ENCODE results near the gene NMNAT1. TPM values are rescaled to one million over a fixed set of nuclear protein-coding genes. Genes with fewer than 3 reads are reported as not detected.

Gene NMNAT1
- total RNA-seq, 2 donors from 2014 or later = 5.4 to 7.9 TPM

- DNase-seq = no peak
- Histone ChIP-seq H3K36me3 (ENCODE audit: control insufficient read depth, insufficient read depth, low read length) (no peaks in the 10 kb centered on the region), H3K27ac (ENCODE audit: low read depth, low read length) (no peak overlapping the region), H3K9ac (ENCODE audit: extremely low read depth, low read length, poor library complexity, severe bottlenecking) (no peak overlapping the region), H3K4me3 (ENCODE audit: low read length) (no peak overlapping the region), H3K4me1 (ENCODE audit: control insufficient read depth, insufficient read depth, low read length) (no peaks in the 10 kb centered on the region), H3K9me3 (ENCODE audit: control insufficient read depth, low read length) (no peaks in the 10 kb centered on the region), H3K27me3 (ENCODE audit: control insufficient read depth, insufficient read depth, low read length, poor library complexity, severe bottlenecking) (no peaks in the 10 kb centered on the region)
- Mint-ChIP-seq H3K36me3 (ENCODE audit: low read depth) (no peaks in the 10 kb centered on the region), H3K9me3 (no peaks in the 10 kb centered on the region), H3K4me3 (no peak overlapping the region), H3K27ac (no peak overlapping the region), H3K4me1 (peaks cover 15% of the 10 kb centered on the region), H3K27me3 (ENCODE audit: insufficient read depth) (no peaks in the 10 kb centered on the region)
- 100% methylated on average over 1 of the region's 1 CpG for WGBS, 2 experiments (ENCODE audit: insufficient coverage in 1 of 2, insufficient read length in 1 of 2)
- TF ChIP-seq CTCF (conservative IDR thresholded peaks at IDR 0.05) = no peak
Observed at GRCh38 chr1:9917901-9918300, 25.4 kb upstream of the NMNAT1 start.

DNA sequence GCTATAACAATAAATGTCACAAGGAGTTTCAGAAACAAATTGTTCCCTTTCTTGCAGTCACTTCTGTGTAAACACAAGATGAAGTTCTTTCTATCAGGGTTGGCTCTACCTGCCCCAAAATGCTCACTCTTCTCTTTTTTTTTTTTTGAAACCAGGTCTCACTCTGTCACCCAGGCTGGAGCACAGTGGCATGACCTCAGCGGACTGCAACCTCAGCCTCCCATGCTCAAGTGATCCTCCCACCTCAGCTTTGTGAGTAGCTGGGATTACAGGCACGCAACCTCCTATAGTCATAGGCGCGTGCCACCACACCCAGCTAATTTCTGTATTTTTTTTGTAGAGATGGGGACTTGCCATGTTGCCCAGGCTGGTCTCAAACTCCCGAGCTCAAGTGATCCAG, 22.7 kb upstream of the NMNAT1 start:
- Mint-ChIP-seq H3K4me3 (no peak overlapping the region), H3K27ac (no peak overlapping the region), H3K4me1 (peaks cover 23% of the 10 kb centered on the region), H3K9me3 (no peaks in the 10 kb centered on the region), H3K27me3 (ENCODE audit: insufficient read depth) (no peaks in the 10 kb centered on the region), H3K36me3 (ENCODE audit: low read depth) (no peaks in the 10 kb centered on the region)
- Histone ChIP-seq H3K27me3 (ENCODE audit: control insufficient read depth, insufficient read depth, low read length, poor library complexity, severe bottlenecking) (no peaks in the 10 kb centered on the region), H3K4me3 (ENCODE audit: low read length) (no peak overlapping the region), H3K4me1 (ENCODE audit: control insufficient read depth, insufficient read depth, low read length) (no peaks in the 10 kb centered on the region), H3K9me3 (ENCODE audit: control insufficient read depth, low read length) (no peaks in the 10 kb centered on the region), H3K9ac (ENCODE audit: extremely low read depth, low read length, poor library complexity, severe bottlenecking) (no peak overlapping the region), H3K36me3 (ENCODE audit: control insufficient read depth, insufficient read depth, low read length) (no peaks in the 10 kb centered on the region), H3K27ac (ENCODE audit: low read depth, low read length) (no peak overlapping the region)
- DNase-seq = no peak
- WGBS, 2 experiments (ENCODE audit: insufficient coverage in 1 of 2, insufficient read length in 1 of 2) = 85 to 88% methylated on average over 5 of the region's 5 CpGs
- TF ChIP-seq CTCF (conservative IDR thresholded peaks at IDR 0.05) = no peak

DNA sequence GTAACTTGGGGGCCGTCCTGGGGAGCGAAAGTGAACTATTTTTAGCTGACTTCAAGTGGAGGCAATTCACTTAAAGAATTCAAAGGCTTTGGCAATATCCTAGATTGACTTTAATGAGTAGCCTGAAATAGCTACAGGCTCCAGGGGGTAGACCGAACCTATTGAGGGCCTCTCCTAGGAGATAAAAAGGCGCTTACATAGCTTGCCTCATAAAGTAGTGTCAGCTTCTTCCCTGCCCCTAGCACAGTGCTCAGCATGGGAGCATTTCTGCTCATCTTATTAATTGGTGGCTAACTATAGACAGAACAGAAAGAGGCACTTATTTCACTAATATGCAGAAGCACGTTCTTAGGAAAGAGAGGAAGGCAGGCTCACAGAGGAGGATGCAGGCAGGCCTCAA, 20.9 kb upstream of the NMNAT1 start:
- no peaks in the 10 kb centered on the region for H3K36me3 ChIP-seq (ENCODE audit: control insufficient read depth, insufficient read depth, low read length)
- Mint-ChIP-seq H3K4me1 (peaks cover 33% of the 10 kb centered on the region), H3K4me3 (no peak overlapping the region), H3K36me3 (ENCODE audit: low read depth) (no peaks in the 10 kb centered on the region), H3K9me3 (no peaks in the 10 kb centered on the region), H3K27me3 (ENCODE audit: insufficient read depth) (no peaks in the 10 kb centered on the region), H3K27ac (no peak overlapping the region)
- DNase-seq = peak; percentile 65
- no peaks in the 10 kb centered on the region for H3K9me3 ChIP-seq (ENCODE audit: control insufficient read depth, low read length)
- no peaks in the 10 kb centered on the region for H3K4me1 ChIP-seq (ENCODE audit: control insufficient read depth, insufficient read depth, low read length)
- WGBS, 2 experiments (ENCODE audit: insufficient coverage in 1 of 2, insufficient read length in 1 of 2) = 20 to 41% methylated on average over 3 to 5 of the region's 5 CpGs
- H3K9ac ChIP-seq (ENCODE audit: extremely low read depth, low read length, poor library complexity, severe bottlenecking) = no peak overlapping the region
- H3K27me3 ChIP-seq (ENCODE audit: control insufficient read depth, insufficient read depth, low read length, poor library complexity, severe bottlenecking) = no peaks in the 10 kb centered on the region
- H3K27ac ChIP-seq (ENCODE audit: low read depth, low read length) = peak overlapping the region; percentile 61
- TF ChIP-seq CTCF (conservative IDR thresholded peaks at IDR 0.05) = no peak
- H3K4me3 ChIP-seq (ENCODE audit: low read length) = no peak overlapping the region

Data from endodermal cell (in vitro differentiated cells).